Retinal pigment epithelial cell (primary cell): ENCODE measurements around the gene ITIH2.
"Not testable (repeated sequence)": the region's sequence is repeated elsewhere in the genome, so short reads cannot be mapped to it uniquely, and the experiment has no call there.

ENCODE experiments used
- DNase-seq: peaks from one replicate; pipeline ENCODE4 v3.0.0-alpha.2; 2010; ENCODE audit warnings: low read depth
- H3K4me3 ChIP-seq: 2 replicates; pipeline ENCODE4 v1.5.1; 2011; ENCODE audit warnings: mild to moderate bottlenecking, low read length, control low read depth, moderate library complexity
- TF ChIP-seq, protein P1 (sequence below): conservative IDR thresholded peaks from 2 replicates; pipeline ENCODE4 v1.5.1; 2011; ENCODE audit warnings: low read depth, low read length, control low read depth, inconsistent platforms

ITIH2 gene, protein sequence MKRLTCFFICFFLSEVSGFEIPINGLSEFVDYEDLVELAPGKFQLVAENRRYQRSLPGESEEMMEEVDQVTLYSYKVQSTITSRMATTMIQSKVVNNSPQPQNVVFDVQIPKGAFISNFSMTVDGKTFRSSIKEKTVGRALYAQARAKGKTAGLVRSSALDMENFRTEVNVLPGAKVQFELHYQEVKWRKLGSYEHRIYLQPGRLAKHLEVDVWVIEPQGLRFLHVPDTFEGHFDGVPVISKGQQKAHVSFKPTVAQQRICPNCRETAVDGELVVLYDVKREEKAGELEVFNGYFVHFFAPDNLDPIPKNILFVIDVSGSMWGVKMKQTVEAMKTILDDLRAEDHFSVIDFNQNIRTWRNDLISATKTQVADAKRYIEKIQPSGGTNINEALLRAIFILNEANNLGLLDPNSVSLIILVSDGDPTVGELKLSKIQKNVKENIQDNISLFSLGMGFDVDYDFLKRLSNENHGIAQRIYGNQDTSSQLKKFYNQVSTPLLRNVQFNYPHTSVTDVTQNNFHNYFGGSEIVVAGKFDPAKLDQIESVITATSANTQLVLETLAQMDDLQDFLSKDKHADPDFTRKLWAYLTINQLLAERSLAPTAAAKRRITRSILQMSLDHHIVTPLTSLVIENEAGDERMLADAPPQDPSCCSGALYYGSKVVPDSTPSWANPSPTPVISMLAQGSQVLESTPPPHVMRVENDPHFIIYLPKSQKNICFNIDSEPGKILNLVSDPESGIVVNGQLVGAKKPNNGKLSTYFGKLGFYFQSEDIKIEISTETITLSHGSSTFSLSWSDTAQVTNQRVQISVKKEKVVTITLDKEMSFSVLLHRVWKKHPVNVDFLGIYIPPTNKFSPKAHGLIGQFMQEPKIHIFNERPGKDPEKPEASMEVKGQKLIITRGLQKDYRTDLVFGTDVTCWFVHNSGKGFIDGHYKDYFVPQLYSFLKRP

DNA sequence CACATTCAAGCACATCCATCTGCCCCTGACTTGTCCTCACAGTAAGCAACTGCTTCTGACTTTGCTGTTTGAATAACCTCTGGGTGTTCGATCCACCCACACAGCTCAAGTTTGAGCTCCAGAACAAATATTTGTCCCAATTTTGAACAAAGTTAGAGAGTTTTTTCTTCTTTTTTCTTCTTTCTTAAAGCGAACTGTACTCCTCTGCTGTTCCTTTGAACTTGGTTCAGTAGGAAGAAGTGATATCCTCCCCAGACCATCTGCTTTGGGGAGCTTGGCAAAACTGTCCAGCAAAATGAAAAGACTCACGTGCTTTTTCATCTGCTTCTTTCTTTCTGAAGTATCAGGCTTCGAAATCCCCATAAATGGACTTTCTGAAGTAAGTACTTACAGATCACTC is at the start of gene ITIH2:
Gene ITIH2, plus strand, starts transcription at position 177 of the 400 bp plus-strand sequence. Its CDS starts 119 bp downstream, at position 296.
- TF ChIP-seq, protein P1, sequence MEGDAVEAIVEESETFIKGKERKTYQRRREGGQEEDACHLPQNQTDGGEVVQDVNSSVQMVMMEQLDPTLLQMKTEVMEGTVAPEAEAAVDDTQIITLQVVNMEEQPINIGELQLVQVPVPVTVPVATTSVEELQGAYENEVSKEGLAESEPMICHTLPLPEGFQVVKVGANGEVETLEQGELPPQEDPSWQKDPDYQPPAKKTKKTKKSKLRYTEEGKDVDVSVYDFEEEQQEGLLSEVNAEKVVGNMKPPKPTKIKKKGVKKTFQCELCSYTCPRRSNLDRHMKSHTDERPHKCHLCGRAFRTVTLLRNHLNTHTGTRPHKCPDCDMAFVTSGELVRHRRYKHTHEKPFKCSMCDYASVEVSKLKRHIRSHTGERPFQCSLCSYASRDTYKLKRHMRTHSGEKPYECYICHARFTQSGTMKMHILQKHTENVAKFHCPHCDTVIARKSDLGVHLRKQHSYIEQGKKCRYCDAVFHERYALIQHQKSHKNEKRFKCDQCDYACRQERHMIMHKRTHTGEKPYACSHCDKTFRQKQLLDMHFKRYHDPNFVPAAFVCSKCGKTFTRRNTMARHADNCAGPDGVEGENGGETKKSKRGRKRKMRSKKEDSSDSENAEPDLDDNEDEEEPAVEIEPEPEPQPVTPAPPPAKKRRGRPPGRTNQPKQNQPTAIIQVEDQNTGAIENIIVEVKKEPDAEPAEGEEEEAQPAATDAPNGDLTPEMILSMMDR, result no peak
- no peak within 1 kb of the TSS for H3K4me3 ChIP-seq
- DNase-seq, result no peak

DNA sequence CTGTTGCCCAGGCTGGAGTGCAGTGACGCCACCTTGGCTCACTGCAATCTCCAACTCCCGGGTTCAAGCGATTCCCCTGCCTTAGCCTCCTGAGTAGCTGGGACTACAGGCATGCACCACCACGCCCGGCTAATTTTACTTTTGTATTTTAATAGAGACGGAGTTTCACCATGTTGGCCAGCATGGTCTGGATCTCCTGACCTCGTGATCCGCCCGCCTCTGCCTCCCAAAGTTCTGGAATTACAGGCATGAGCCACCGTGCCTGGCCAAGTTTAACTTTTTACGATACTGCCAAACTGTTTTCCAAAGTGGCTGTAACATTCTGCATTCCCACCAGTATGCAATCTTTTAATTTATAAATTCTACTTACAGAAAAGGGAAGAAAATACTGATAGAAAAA is 46.0 kb upstream of the ITIH2 start:
- H3K4me3 ChIP-seq, DNase-seq: not testable (repeated sequence)

DNA sequence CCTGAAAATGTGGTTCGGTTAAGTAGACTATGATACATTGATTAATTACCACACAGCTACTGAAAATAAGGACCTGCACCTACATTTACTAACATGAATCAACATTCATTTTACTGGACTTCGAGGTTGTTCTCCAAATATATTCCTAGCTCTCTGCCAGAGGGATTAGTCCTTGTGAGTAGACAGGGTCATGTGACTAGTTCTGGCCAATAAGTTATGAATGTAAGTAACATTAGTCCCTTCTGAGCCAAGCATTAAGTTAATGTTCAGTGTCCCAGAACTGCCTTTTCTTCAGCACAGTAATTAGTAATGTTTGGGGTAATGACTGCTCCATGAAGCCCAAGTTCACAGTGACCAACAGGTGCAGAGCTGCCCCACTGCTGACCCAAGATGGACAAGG is 45.6 kb upstream of the ITIH2 start:
- H3K4me3 ChIP-seq, result no peak overlapping the region
- no peak for DNase-seq
- TF ChIP-seq, protein P1, result no peak

DNA sequence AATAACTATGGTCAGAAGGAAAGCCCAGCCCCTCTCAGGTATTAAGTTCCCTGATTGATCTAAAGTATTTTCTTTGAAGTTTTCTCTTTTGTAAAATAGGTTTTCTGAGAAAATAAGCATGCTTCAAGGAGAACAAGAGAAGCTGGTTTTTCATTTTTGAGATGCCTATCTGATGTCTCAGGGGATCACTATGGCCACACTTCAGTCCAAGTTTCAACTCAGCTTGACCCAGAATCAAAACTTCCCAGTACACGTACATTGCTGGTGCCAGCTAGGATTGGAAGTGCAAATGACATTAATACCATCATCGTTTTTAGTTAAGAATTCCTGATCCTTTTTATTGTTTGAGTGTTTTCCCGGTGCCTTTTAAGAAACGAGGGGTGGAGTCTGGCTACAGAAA is 43.6 kb upstream of the ITIH2 start:
- DNase-seq, result peak; percentile 62
- H3K4me3 ChIP-seq, result no peak overlapping the region
- TF ChIP-seq, protein P1, result no peak

DNA sequence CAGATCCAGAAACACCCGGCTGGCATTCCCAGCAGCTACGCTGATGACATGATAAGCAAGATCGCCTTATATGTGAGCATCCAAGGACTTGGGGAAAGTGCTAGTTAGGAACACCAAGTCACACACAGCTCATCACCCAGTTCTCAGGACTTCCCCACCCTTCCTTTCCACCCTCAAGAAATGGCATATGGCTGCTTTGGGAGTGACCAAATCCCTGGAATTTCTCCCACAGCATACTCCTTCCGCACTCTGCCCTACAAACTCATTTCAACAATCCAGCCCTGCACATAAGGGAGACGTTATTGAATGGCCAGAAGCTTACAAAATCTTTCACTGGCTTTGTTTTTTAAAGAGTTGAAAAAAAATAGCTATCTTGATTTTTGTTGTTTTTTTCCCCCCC is 40.6 kb upstream of the ITIH2 start:
- TF ChIP-seq, protein P1, result no peak
- no peak overlapping the region for H3K4me3 ChIP-seq
- DNase-seq, result no peak

DNA sequence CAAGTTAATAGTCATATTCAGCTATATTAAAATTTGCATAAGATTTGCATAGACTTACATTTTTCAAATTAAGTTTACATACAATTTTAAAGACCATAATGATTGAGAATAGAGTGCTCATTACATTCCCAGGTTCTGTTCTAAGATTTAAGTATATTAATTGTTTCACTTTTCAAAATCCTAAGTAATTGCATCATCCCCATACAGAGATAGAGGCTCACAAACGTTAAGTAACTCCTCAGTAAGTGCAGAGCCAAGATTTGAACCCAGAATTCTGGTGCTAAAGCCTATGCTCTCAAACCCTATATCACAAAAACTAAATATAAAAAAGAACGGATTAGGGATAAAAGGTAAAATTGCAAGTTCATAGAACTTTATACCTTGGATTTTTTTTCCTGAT is 38.4 kb upstream of the ITIH2 start:
- TF ChIP-seq, protein P1, result no peak
- no peak overlapping the region for H3K4me3 ChIP-seq
- no peak for DNase-seq

DNA sequence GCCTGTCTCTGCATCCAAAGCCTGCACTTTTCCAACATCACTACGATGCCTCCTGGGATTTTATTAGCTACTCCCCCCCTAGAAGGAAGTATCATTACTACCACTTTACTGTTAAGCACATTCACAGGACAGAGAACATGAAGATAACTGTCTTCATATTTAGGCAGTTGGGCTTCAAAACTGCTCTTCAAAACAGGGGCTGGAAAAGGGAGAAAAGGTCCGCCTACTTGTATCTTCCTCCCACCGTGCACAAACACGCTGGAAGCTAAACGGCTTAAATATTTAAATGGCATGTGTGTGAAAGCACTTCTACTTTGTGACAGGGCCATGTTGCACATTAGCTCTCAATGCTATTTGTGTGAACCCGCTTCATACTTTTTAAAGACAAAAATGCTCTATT is 37.3 kb upstream of the ITIH2 start:
- TF ChIP-seq, protein P1, result no peak
- DNase-seq, result no peak
- H3K4me3 ChIP-seq, result peak overlapping the region; percentile 64
